MM.1S (cell line): Measurements from ENCODE around the gene SLC25A31.

ENCODE experiments used
- DNase-seq: peaks from one replicate; pipeline ENCODE4 v3.0.0-alpha.2; 2015
- H2AFZ ChIP-seq: fragments of 300-600 bp; sonication (generic); 2 replicates; pipeline ENCODE4 v1.6.0; 2016; ENCODE audit warnings: antibody characterized with exemption, low read length
- H3F3A ChIP-seq: fragments of 300-600 bp; sonication (generic); 2 replicates; pipeline ENCODE4 v1.6.1; 2016; ENCODE audit warnings: mild to moderate bottlenecking, antibody characterized with exemption, low read length, moderate library complexity, mixed read lengths; ENCODE audit not compliant: insufficient read depth
- H3K27ac ChIP-seq: fragments of 300-600 bp; sonication (generic); 2 replicates; pipeline ENCODE4 v1.5.1; 2016; ENCODE audit warnings: mild to moderate bottlenecking, low read length
- H3K27me3 ChIP-seq: fragments of 300-600 bp; sonication (generic); replicated peaks from 2 replicates; pipeline ENCODE4 v1.6.0; 2016; ENCODE audit warnings: low read length; ENCODE audit not compliant: insufficient read depth
- H3K36me3 ChIP-seq: fragments of 300-600 bp; sonication (generic); replicated peaks from 2 replicates; pipeline ENCODE4 v1.6.1; 2016; ENCODE audit warnings: mild to moderate bottlenecking, low read length, mixed read lengths; ENCODE audit not compliant: insufficient read depth
- H3K4me1 ChIP-seq: fragments of 300-600 bp; sonication (generic); 2 replicates; pipeline ENCODE4 v1.6.1; 2016; ENCODE audit warnings: low read length, mixed read lengths
- H3K4me2 ChIP-seq: fragments of 300-600 bp; sonication (generic); 2 replicates; pipeline ENCODE4 v1.6.0; 2016; ENCODE audit warnings: low read depth, low read length
- H3K4me3 ChIP-seq: fragments of 300-600 bp; sonication (generic); 2 replicates; pipeline ENCODE4 v1.5.1; 2016; ENCODE audit warnings: low read length, mixed read lengths
- H3K79me2 ChIP-seq: fragments of 300-600 bp; sonication (generic); 2 replicates; pipeline ENCODE4 v1.6.1; 2016; ENCODE audit warnings: mixed run types, low read length, mixed read lengths
- H3K9ac ChIP-seq: fragments of 300-600 bp; sonication (generic); 2 replicates; pipeline ENCODE4 v1.6.1; 2016; ENCODE audit warnings: low read length, mixed read lengths
- H3K9me2 ChIP-seq: fragments of 300-600 bp; sonication (generic); replicated peaks from 2 replicates; pipeline ENCODE4 v1.6.1; 2016; ENCODE audit warnings: mild to moderate bottlenecking, low read length, mixed read lengths; ENCODE audit not compliant: insufficient read depth
- H3K9me3 ChIP-seq: fragments of 300-600 bp; sonication (generic); replicated peaks from 2 replicates; pipeline ENCODE4 v1.6.1; 2016; ENCODE audit warnings: mild to moderate bottlenecking, low read length, mixed read lengths; ENCODE audit not compliant: insufficient read depth
- H4K20me1 ChIP-seq: fragments of 300-600 bp; sonication (generic); 2 replicates; pipeline ENCODE4 v1.6.1; 2016; ENCODE audit warnings: mild to moderate bottlenecking, low read length, moderate library complexity, mixed read lengths; ENCODE audit not compliant: insufficient read depth
- EZH2 ChIP-seq: fragments of 300-600 bp; sonication (generic); optimal IDR thresholded peaks from 2 replicates; pipeline ENCODE3; 2017; ENCODE audit warnings: low read depth, mild to moderate bottlenecking, antibody characterized with exemption, low read length, mixed read lengths
- EZH2phosphoT487 ChIP-seq: fragments of 300-600 bp; sonication (generic); IDR thresholded peaks from 2 replicates; pipeline ENCODE4 v1.6.1; 2018; ENCODE audit warnings: antibody characterized with exemption, low read length
- TF ChIP-seq, protein P1 (sequence below): fragments of 300-600 bp; sonication (generic); IDR thresholded peaks from 2 replicates; pipeline ENCODE4 v1.5.1; 2016; ENCODE audit warnings: antibody characterized with exemption, low read length, mixed read lengths

Gene SLC25A31

DNA sequence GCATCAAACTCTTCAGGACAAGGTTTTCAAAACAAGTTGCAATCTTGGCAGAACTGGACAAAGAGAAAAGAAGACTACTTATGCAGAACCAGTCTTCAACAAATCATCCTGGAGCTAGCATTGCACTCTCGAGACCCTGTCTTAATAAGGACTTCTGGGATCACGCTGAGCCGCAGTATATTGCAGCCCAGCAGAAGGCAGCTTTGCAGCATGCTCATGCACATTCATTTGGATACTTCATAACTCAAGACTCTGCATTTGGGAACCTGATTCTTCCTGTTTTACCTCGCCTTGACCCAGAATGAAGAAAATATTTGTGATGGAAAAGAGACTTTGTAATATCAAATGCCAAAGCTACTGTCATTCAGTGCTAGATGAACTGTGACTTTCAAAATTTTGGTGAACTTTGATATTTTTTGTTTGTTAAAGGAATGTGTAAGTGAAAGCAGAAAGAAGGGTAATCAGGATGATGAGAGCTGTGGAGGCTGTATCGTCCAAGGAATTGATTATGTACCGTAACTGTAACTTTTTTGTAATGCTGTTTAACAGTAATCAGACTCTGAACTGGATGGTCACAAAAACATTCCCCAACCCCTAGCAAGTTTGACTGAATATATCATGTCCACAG lies 79.1 kb downstream of the SLC25A31 start:
- DNase-seq = no peak
- Histone ChIP-seq H4K20me1 (no peaks in the 10 kb centered on the region), H3K9me2 (no peaks in the 10 kb centered on the region), H3K27me3 (no peaks in the 10 kb centered on the region), H3K79me2 (no peaks in the 10 kb centered on the region), H3K27ac (no peak overlapping the region), H2AFZ (no peak overlapping the region), H3K9ac (no peak overlapping the region), H3K4me3 (no peak overlapping the region), H3K36me3 (peaks cover 7% of the 10 kb centered on the region), H3K9me3 (no peaks in the 10 kb centered on the region), H3F3A (no peaks in the 10 kb centered on the region), H3K4me1 (no peaks in the 10 kb centered on the region), H3K4me2 (no peak overlapping the region)
- TF ChIP-seq, protein P1, sequence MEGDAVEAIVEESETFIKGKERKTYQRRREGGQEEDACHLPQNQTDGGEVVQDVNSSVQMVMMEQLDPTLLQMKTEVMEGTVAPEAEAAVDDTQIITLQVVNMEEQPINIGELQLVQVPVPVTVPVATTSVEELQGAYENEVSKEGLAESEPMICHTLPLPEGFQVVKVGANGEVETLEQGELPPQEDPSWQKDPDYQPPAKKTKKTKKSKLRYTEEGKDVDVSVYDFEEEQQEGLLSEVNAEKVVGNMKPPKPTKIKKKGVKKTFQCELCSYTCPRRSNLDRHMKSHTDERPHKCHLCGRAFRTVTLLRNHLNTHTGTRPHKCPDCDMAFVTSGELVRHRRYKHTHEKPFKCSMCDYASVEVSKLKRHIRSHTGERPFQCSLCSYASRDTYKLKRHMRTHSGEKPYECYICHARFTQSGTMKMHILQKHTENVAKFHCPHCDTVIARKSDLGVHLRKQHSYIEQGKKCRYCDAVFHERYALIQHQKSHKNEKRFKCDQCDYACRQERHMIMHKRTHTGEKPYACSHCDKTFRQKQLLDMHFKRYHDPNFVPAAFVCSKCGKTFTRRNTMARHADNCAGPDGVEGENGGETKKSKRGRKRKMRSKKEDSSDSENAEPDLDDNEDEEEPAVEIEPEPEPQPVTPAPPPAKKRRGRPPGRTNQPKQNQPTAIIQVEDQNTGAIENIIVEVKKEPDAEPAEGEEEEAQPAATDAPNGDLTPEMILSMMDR = no peak
- TF ChIP-seq EZH2 (no peak), EZH2phosphoT487 (no peak)

DNA sequence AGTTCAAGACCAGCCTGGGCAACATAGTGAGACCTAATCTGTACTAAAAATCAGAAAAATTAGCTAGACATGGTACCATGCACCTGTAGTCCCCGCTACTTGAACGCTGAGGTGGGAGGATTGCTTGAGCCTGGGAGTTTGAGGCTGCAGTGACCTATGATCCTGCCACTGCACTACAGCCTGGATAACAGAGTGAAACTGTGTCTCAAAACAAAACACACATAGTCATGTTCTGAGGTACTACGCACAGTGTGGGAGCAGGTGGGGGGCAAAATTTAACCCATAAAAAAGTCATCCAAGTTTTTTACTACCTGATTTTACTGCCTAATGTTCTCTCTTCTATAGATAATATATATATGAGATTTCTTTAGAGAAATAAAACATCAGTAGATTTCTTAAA lies 80.4 kb downstream of the SLC25A31 start:
- H3K9me3 ChIP-seq = no peaks in the 10 kb centered on the region
- H3K4me1 ChIP-seq = no peaks in the 10 kb centered on the region
- H3K9me2 ChIP-seq = no peaks in the 10 kb centered on the region
- H3K4me3 ChIP-seq = no peak overlapping the region
- no peak overlapping the region for H3K27ac ChIP-seq
- no peak for DNase-seq
- TF ChIP-seq EZH2 = no peak
- TF ChIP-seq EZH2phosphoT487 = no peak
- TF ChIP-seq, protein P1 = no peak
- H3K79me2 ChIP-seq = no peaks in the 10 kb centered on the region
- H3K4me2 ChIP-seq = no peak overlapping the region
- no peaks in the 10 kb centered on the region for H3K27me3 ChIP-seq
- H3F3A ChIP-seq = no peaks in the 10 kb centered on the region
- no peak overlapping the region for H2AFZ ChIP-seq
- no peaks in the 10 kb centered on the region for H4K20me1 ChIP-seq
- peaks cover 7% of the 10 kb centered on the region for H3K36me3 ChIP-seq
- H3K9ac ChIP-seq = no peak overlapping the region

DNA sequence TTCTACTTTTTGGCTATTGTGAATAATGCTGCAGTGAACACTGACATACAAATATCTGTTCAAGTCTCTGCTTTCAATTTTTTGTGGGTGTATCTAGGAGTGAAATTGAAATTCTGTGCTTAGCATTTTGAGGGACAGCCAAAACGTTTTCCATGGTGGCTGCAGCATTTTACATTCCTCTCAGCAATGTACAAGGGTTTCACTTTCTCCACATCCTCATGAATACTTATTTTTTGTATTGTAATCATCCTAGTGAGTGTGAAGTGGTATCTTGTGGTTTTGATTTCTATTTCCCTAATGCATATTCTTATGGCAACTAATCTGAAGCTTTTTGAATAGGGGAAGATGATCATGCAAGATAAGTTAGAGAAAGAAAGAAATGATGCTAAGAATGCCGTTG lies 92.2 kb downstream of the SLC25A31 start:
- H4K20me1 ChIP-seq = no peaks in the 10 kb centered on the region
- no peak overlapping the region for H3K9ac ChIP-seq
- no peak overlapping the region for H3K4me3 ChIP-seq
- peaks cover 11% of the 10 kb centered on the region for H3K36me3 ChIP-seq
- H2AFZ ChIP-seq = no peak overlapping the region
- H3F3A ChIP-seq = no peaks in the 10 kb centered on the region
- no peaks in the 10 kb centered on the region for H3K79me2 ChIP-seq
- H3K4me1 ChIP-seq = no peaks in the 10 kb centered on the region
- H3K9me3 ChIP-seq = no peaks in the 10 kb centered on the region
- no peaks in the 10 kb centered on the region for H3K9me2 ChIP-seq
- no peak for DNase-seq
- H3K4me2 ChIP-seq = no peak overlapping the region
- H3K27me3 ChIP-seq = no peaks in the 10 kb centered on the region
- H3K27ac ChIP-seq = no peak overlapping the region
- TF ChIP-seq, protein P1 = no peak
- TF ChIP-seq EZH2 (no peak), EZH2phosphoT487 (no peak)
